HG03439 (cell line): ENCODE results near the gene TNFRSF8.
"Not testable (repeated sequence)": the region's sequence is repeated elsewhere in the genome, so short reads cannot be mapped to it uniquely, and the experiment has no call there.

Experiments used
- ATAC-seq: cut with Tn5 transposase; IDR thresholded peaks from one replicate; pipeline ENCODE4 v1.9.1; 2021; ENCODE audit warnings: mild to moderate bottlenecking, moderate library complexity; ENCODE audit not compliant: unreplicated experiment

Gene TNFRSF8

DNA sequence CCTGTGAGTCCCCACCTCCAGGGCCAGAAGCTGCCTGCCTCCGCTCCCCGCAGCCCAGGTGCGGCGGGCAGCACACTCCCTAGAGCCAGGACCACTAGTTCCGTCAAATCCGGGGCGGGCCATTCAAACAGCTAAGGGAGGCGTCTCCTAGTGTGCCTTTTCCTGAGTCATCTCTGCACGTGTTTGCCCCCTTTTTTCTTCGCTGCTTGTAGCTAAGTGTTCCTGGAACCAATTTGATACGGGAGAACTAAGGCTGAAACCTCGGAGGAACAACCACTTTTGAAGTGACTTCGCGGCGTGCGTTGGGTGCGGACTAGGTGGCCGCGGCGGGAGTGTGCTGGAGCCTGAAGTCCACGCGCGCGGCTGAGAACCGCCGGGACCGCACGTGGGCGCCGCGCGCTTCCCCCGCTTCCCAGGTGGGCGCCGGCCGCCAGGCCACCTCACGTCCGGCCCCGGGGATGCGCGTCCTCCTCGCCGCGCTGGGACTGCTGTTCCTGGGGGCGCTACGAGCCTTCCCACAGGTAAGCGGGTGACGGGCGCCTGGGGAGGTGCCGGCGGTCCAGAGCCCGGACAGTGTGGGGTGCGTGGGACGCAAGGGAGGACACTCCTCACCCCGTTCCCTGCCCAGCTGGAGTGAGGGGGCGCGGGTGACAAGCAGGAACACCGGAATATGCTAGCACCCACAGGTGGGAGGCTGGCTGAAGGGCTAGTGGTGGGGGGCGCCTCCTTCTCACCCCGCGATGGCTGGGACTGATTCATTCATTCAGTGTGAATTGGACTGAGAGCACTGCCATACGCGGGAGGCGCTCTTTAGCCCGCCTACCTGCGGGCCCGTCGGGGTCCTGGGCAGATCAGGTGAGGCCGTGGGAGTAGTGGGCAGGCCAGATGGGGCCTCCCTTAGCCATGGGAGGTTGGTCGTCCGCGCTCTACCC lies at the start of gene TNFRSF8:
Gene TNFRSF8 (plus strand): TSS at position 163 of the 932 bp plus-strand sequence. CDS start 296 bp downstream, at position 459.
- no peak for ATAC-seq

DNA sequence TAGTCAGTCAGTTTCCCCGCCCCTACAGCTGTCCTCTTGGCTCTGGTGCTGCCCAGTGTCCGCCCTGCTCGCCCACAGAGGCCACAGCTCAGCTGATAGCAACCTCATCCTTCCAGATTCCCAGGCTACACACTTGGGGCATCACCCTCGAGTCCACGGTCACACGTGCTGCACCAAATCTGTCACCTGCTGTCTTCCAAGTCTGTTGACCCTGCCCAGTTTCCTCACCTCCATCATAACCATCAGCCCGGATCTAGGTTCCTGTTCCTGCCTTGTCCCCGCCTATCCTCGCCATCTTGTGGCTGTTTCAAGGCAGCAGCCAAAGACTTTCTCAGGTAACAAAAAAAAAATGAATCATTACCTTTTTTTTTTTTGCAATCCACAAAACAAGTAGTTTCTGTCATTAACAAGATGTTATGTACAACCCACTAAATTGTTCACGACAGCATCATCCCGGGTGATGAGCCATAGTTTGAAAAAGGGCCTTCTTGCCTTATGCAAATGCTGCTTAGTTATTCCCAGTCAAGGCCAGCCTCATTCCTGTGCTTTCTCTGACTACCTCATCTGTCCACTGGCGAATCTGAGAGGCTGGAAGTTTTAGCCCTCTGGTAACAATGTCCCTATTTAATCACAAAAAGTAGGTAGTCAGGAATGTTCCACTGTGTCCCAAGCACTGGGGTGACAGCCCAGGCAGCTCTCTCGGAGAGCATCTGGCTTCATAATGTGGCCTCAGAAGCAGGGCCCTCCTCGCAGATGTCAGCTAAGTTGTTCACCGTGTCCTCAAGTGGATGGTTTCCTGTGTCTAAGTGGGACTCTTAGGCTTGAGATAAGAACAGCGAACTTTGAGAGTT lies 48.7 kb upstream of the TNFRSF8 start:
- no peak for ATAC-seq

DNA sequence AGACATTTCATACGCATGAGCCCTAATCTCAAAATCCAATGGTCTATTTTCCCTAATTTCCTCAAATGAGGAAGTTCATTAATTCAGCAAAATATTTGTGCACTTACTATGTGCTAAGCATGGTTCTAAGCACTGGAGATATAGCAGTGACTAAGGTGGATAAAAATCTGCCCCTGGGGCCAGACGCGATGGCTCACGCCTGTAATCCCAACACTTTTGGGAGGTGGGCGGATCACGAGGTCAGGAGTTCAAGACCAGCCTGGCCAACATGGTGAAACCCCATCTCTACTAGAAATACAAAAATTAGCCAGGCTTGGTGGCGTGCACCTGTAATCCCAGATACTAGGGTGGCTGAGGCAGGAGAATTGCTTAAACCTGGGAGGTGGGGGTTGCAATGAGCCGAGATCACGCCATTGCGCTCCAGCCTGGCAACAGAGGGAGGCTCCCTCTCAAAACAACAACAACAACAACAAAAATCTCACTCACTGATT lies 48.1 kb upstream of the TNFRSF8 start:
- ATAC-seq: no peak

DNA sequence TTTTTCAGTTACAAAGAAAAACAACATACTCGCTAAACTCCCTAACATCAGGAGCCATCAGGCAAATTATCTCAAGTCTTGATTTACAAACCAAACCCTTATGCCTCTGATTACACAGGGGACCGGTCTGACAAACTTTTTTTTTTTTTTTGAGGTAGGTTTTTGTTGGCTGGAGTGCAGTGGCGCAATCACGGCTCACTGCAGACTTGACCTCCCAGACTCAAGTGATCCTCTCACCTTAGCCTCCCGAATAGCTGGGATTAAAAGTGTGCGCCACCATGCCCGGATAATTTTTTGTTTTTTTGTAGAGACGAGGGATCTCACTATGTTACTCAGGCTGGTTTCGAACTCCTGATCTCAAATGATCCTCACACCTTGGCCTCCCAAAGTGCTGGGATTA lies 47.6 kb upstream of the TNFRSF8 start:
- ATAC-seq: no peak

DNA sequence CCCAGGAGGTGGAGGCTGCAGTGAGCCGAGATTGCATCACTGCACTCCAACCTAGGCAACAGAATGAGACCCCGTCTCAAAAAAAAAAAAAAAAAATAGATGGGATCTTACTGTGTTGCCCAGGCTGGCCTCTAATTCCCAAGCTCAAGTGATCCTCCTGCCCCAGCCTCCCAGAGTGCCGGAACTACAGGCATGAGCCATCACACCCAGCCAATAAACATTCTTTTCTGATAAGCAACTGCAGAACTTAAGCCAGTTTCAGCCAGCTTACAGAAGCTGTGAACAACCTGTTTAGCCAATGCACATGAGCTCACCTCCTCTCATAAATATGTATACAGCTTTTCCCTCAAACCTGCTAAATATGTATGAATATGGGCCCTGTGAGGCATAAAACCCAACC lies 46.9 kb upstream of the TNFRSF8 start:
- no peak for ATAC-seq

DNA sequence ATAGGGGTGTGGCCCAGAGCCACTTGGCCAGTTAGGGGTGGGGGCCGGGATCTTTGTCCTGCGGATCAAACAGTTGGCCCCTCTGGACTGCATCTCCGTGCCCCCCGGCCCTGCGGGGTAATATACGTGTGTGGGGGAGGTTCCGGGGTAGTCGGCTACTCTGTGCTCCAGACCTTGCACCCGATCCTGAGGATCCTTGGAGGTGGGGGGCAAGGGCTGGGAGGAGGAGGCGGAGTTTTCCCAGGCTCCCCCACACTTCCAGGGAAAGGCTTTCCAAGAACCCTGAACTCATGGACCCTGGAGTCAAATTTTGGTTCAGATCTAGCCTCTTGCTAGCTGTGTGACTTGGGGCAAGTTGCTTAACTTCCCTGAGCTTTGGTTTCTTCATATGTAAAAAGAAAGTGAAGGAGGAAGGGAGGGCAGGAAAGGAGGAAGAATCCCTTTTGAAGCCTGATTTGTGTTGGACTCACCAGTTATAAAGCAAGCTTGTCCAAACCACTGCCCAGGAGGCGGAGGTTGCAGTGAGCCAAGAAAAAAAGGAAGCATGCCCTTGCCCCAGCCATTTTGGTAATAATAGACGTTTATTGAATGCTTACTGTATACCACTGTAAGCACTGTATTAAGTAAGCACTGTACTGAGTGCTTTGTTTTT lies 43.1 kb upstream of the TNFRSF8 start:
- no peak for ATAC-seq

DNA sequence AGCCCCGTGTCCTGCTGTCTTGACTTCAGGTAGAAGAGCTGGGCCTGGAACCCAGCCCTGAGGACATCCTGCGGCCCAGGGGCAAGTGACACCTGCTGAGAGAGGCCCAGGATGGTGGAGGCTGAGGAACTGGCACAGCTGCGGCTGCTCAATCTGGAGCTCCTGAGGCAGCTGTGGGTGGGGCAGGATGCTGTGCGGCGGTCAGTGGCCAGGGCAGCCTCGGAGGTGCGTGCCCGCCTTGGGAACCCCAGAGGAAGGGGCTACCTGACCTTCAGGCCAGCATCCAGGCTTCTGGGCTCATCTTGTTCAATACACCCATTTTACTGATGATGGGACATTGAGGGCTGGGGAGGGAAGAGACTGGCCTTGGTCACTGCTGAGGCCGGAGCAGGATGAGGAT lies 41.5 kb upstream of the TNFRSF8 start:
- ATAC-seq: no peak

DNA sequence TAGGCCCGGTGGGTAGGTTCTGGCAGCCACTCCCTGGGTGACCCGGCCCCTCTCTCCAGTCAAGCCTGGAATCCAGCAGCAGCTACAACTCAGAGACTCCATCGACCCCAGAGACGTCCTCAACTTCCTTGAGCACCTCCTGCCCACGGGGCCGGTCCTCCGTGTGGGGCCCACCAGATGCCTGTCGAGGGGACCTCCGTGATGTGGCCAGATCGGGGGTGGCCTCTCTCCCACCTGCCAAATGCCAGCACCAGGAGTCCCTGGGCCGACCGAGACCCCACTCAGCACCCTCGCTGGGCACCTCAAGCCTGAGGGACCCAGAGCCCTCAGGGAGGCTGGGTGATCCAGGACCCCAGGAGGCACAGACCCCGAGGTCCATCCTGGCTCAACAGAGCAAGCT lies 41.1 kb upstream of the TNFRSF8 start:
- no peak for ATAC-seq

DNA sequence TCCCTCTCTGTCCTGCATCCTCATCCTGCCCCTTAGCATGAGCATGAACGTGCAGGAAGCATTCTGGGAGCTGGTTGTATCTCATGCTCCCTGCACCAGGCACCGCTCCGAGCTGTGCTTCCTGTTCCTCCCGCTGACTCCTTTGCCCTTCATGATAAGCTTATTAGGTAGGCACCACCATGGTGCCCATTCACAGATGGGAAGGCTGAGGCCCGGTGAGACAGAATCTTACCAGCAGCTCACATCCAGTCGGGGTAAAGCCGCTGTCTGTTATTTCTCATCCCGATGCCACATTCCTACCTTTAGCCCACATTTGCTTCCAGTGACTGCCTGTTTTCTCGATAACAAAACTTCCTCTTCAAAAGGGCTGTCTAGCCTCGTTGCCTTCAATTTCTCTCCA lies 36.5 kb upstream of the TNFRSF8 start:
- no peak for ATAC-seq

DNA sequence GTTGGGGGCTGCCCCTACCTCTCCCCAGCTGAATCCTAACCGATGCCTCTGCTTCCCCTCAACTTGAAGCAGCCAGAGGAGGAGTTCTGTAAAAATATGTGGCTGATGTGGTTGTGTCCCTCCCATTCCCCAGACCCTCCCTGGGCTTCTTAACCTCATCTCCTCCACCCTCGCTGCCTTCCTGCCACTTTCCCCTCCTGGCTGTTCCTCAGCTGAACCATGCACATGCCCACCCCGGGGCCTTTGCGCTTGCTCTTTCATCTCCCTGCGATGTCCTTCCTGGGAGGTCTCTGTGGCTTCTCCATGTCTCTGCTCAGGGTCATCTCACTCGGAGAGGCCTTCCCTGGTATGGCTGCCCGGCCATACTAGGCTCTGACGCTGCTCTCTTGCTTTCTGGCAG lies 34.9 kb upstream of the TNFRSF8 start:
- no peak for ATAC-seq

DNA sequence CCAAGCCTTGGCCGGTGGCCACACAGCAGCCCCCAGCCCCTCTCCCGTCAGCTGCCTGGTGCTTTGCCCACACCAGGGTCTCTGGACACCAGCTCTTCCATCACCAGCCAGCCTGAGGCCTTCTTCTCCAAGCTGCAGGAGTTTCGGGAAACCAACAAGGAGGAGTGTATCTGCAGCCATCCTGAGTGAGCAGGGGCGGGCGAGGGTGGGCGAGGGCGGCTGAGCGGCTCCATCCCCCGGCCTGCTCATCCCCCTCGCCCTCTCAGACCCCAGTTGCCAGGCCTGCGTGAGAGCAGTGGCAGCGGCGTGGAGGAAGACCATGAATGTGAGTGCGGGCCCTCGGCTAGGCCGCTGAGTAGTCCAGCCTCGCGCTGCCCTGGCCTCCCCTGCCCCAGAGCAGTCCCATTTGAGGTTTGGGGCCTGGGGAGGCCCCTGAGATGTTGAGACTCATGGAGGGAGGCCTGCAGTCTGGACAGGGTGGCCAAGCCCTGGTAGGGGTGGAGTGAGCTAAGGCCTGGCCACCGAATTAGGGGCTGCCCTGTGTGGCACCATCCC lies 34.1 kb upstream of the TNFRSF8 start:
- no peak for ATAC-seq

DNA sequence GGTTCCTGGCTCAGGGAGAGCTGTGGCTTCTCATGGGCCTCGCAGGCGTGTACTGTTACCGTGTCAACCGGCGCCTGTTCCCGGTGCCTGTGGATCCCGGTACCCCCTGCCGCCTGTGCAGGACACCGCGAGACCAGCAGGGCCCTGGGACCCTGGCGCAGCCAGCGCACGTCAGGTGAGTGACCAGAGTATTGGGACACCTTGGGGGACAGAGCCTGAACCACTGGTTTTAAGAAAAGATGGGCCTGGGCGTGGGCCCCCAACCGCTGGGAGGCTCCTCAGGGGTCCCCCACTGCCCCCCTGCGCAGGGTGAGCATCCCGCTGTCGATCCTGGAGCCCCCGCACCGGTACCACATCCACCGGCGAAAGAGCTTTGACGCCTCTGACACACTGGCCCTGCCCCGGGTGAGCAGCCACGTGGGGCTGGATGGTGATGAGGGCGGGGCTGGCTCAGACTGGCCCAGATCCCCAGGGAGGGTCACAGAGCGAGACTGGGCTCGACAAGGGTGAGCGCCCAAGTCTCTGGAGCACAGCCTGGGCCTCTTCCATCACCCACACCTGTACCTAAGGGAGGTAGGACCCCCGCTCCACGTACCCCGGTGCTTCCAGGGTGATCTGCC lies 33.3 kb upstream of the TNFRSF8 start:
- no peak for ATAC-seq

DNA sequence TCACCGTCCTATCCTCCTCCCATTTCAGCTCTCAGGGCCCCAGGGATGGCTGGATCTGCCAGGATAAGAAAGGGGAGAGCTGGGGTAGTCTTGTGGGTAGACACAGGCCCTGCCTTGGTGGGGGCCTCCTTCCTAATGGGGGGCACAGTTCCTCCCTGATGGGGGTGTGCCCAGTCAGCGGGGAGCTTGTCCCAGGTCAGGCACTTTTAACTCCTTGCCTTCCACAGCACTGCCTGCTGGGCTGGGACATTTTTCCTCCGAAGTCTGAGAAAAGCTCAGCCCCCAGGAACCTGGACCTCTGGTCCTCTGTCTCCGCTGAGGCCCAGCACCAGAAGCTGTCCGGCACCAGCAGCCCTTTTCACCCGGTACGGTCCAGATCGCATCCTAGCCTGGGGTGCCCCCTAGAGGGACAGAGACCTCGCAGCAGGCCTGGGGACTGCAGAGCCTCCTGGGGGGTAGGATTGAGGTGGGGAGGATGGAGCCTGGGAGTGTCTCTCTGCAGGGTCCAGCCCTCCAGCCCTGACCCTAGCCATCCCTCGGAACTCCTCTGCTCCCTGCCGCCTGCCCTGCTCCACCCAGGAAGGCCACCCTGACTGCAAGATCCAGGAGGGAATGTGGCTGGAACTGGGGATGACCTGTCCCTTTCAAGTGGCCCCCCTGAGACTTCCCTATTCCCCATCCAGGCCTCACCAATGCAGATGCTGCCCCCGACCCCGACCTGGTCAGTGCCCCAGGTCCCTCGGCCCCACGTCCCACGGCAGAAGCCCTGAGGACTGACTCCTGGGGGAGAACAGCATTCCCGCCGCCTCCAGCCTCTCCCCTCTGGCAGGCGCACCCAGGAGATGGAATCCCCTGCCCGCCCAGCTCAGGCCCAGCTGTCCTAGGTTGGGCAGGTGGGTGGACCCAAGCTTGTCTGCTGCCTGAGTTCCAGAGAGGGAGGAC lies 31.8 kb upstream of the TNFRSF8 start:
- ATAC-seq: no peak

DNA sequence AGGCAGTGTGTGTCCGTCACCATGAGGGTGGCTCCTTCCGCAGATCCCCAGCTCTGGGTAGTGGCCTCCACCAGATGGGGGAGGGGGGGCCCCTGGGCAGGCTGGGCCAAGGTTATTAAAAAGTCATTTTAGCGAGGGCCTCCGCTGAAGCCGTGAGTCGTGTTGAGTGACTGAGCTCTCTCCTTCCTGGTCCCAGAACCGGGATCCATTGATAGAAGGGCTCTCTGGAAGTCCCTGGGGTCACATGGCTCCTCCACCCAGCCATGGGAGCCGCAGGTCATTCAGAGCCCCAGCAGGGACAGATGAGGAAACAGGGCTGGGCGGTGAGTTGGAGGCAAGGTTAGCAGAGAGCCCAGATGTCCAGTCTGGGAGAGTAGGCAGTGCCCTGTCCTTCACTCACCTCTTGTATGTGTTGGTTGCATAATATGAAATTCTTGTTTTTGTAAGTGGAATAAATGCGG lies 30.9 kb upstream of the TNFRSF8 start:
- no peak for ATAC-seq

DNA sequence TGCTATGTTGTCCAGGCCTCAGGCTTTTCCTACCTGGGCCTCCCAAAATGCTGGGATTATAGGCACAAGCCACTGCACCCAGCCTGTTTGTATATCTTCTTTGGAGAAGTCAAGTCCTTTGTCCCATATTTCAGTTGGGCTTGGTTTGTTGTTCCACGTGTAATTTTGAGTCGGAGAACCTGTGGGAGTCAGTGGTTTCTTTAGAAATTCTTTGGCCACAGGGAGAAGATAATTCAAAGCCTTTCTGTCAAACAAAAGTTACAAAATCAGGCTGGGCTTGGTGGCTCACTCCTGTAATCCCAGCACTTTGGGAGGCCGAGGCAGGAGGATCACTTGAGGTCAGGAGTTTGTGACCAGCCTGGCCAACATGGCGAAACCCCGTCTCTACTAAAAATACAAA lies 29.7 kb upstream of the TNFRSF8 start:
- ATAC-seq: not testable (repeated sequence)

DNA sequence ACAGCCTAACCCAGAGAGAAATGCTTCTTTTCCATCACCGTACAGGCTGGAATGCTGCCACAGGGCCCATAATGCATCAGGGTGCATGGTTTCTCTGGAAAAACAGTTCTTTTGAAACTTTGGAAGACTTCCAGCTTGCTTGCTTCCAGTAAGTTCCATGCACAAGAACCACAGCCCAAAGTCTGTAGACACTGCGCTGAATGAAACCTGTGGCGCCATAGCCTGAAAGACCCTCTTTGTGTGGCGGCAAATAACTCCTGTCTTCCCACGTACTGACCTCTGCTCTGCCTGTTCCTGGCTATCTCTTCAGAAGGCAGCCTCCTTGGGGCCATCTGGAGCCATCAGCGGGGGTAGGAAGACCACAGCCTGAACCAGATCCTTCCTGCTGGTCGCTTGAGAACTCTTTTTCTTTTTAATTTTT lies 28.7 kb upstream of the TNFRSF8 start:
- ATAC-seq: no peak

DNA sequence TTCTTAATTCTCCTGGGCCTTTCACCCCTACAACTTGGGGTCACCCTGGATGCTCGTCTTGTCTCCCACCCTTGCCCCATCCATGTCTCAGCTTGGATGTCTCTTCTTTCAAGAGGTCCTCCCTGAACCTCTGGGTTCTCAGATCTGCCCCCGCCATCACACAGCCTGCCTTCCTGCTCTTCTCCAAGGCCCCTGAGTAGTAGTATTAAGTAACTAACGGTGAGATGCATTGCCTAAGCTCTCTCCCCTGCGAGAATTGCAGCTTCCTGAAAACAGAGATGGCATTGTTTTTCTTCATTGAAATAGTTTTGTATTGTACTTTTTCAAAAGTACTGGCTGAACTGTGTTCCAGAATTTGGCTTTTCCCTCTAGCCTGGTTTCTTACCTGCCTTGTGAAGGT lies 27.8 kb upstream of the TNFRSF8 start:
- ATAC-seq: no peak

DNA sequence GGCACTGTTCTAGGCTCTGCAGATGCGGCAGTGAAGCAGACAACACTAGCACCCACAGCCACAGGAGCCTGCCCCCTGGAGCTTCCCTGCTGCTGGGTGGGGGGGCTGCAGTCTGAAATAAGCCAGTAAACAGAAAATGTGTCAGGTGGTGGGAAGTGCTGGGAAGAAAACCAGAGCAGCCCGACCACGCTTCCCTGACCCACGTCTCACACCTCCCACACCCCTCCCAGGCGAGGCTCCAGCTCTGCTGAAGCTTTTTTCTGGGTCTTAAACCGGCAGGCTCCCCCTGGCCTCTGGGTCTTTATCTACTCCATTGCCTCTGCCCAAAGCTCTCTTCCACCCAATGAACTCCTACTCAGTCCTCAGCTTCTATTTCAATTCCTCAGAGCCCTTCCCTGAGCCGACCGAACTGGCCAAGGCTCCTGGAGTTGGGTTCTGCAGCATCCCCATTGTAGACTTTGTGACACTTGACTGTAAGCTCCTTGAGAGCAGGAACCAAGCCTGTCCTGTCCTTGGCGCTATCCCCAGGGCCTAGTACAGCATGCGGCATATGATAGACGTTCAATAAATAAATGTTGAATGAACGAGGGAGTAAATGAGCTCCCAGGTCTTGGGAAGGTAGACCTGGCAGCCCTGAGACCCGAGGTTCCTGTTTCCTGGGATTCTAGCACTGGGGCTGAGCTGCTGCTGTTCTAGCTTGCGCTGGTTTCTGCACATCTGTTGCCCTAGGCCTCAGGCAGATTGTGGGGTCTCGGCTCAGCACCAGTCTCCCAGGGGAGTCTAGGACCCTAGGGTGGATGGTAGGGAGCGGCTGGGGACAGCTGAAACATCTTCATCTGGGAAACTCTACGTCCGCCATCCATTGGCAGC lies 25.4 kb upstream of the TNFRSF8 start:
- ATAC-seq: no peak
